Endothelial cell of umbilical vein (primary cell): ENCODE results near the gene HNRNPA2B1. TPM values are rescaled to one million over a fixed set of nuclear protein-coding genes. Genes with fewer than 3 reads are reported as not detected.
A peak's percentile ranks its signal among the peaks of the same experiment; 100 is the strongest.

Experiments used
- BruUV-seq: library from RNA; stranded (reverse); fragments of 400-500 nt; replicated peaks from 2 replicates; lab custom pipeline; 2021; lab: Mats Ljungman, UMichigan
- CTCF ChIA-PET: fragments of 300-600, 350-600 bp; sonication (Branson Sonifier 250); formaldehyde crosslinking; loops from one replicate; lab custom pipeline; 2021; ENCODE audit warnings: antibody characterized with exemption, inconsistent platforms; lab: Charles Lee
- POLR2A ChIA-PET: fragments of 300-600, 350-600 bp; sonication (Branson Sonifier 250); formaldehyde crosslinking; loops from one replicate; lab custom pipeline; 2021; ENCODE audit warnings: antibody characterized with exemption, inconsistent platforms; lab: Charles Lee
- DNase-seq: peaks from one replicate; pipeline ENCODE4 v3.0.0-alpha.2; 2011; ENCODE audit warnings: low read depth, low spot score
- FAIRE-seq: peaks from 2 replicates; lab custom pipeline; 2011; peaks lifted over from hg19 to GRCh38; lab: Jason Lieb, UNC
- H2AFZ ChIP-seq: 2 replicates; pipeline ENCODE4 v1.6.0; 2012; ENCODE audit warnings: low read depth, low read length, control low read depth, inconsistent platforms
- H3K27ac ChIP-seq: 2 replicates; pipeline ENCODE4 v1.5.1; 2011; ENCODE audit warnings: low read depth, mild to moderate bottlenecking, control low read depth, low read length, moderate library complexity; ENCODE audit not compliant: insufficient read depth
- H3K27me3 ChIP-seq, 2 experiments: 2 replicates each; pipeline versions ENCODE4 v1.6.0 to v1.6.1; 2011; ENCODE audit warnings: low read length in 2 of 2, mixed read lengths in 1 of 2; ENCODE audit not compliant: control insufficient read depth in 2 of 2, insufficient read depth in 2 of 2
- H3K36me3 ChIP-seq, 2 experiments: 2 replicates in 1 of 2; 3 replicates in 1 of 2; pipeline ENCODE4 v1.5.1; 2011; ENCODE audit warnings: low read length in 2 of 2, mild to moderate bottlenecking in 1 of 2, moderate library complexity in 1 of 2; ENCODE audit not compliant: control insufficient read depth in 2 of 2, insufficient read depth in 2 of 2; ENCODE audit errors: extremely low read depth in 1 of 2
- H3K4me1 ChIP-seq: 3 replicates; pipeline ENCODE4 v1.5.1; 2011; ENCODE audit warnings: mild to moderate bottlenecking, low read length; ENCODE audit not compliant: control insufficient read depth, insufficient read depth; ENCODE audit errors: extremely low read depth
- H3K4me2 ChIP-seq: 2 replicates; pipeline ENCODE4 v1.6.1; 2011; ENCODE audit warnings: low read length, control low read depth, mixed read lengths; ENCODE audit not compliant: insufficient read depth
- H3K4me3 ChIP-seq, 3 experiments: fragments of 200-600 bp in 1 of 3; sonication (generic), shearing (Covaris generic) in 1 of 3; replicated peaks in 1 of 3; 2 replicates each; pipeline ENCODE4 v1.5.1; 2011 to 2016; ENCODE audit warnings: control low read depth in 3 of 3, low read length in 3 of 3, mild to moderate bottlenecking in 2 of 3, inconsistent platforms in 1 of 3, low read depth in 1 of 3, moderate library complexity in 1 of 3; ENCODE audit not compliant: insufficient read depth in 1 of 3
- H3K79me2 ChIP-seq: 2 replicates; pipeline ENCODE4 v1.6.0; 2012; ENCODE audit warnings: low read length, inconsistent platforms; ENCODE audit not compliant: control insufficient read depth, insufficient read depth
- H3K9ac ChIP-seq: replicated peaks from 2 replicates; pipeline ENCODE3; 2011; ENCODE audit warnings: low read length, control low read depth; ENCODE audit not compliant: insufficient read depth; ENCODE audit errors: extremely low read depth
- H3K9me1 ChIP-seq: replicated peaks from 3 replicates; pipeline ENCODE4 v1.6.0; 2011; ENCODE audit warnings: mild to moderate bottlenecking, low read length; ENCODE audit not compliant: control insufficient read depth, insufficient read depth; ENCODE audit errors: extremely low read depth
- H3K9me3 ChIP-seq: replicated peaks from 2 replicates; pipeline ENCODE4 v1.5.1; 2012; ENCODE audit warnings: low read length, inconsistent platforms; ENCODE audit not compliant: control insufficient read depth, insufficient read depth
- H4K20me1 ChIP-seq: replicated peaks from 2 replicates; pipeline ENCODE3; 2011; ENCODE audit warnings: mild to moderate bottlenecking, low read length; ENCODE audit not compliant: control insufficient read depth, insufficient read depth; ENCODE audit errors: extremely low read depth
- CTCF ChIP-seq, 2 donors: IDR thresholded peaks; 1 replicate in 1 of 2; 2 replicates in 1 of 2; pipeline ENCODE4 v1.5.1; 2011; ENCODE audit warnings: low read length in 2 of 2, mild to moderate bottlenecking in 2 of 2, moderate library complexity in 2 of 2, control low read depth in 1 of 2, inconsistent platforms in 1 of 2, low read depth in 1 of 2; ENCODE audit not compliant: insufficient read depth in 1 of 2; ENCODE audit errors: extremely low read depth in 1 of 2
- EZH2 ChIP-seq: IDR thresholded peaks from 2 replicates; pipeline ENCODE4 v1.6.1; 2012; ENCODE audit warnings: borderline replicate concordance, low read depth, mild to moderate bottlenecking, moderate library complexity, low read length, inconsistent platforms; ENCODE audit not compliant: severe bottlenecking
- FOS ChIP-seq: IDR thresholded peaks from 2 replicates; pipeline ENCODE4 v1.6.1; 2011; ENCODE audit warnings: mild to moderate bottlenecking, low read length, moderate library complexity, borderline replicate concordance; ENCODE audit not compliant: insufficient read depth
- GATA2 ChIP-seq: IDR thresholded peaks from 2 replicates; pipeline ENCODE4 v1.7.0; 2011; ENCODE audit warnings: low read depth, mild to moderate bottlenecking, moderate library complexity, mixed read lengths, low read length; ENCODE audit not compliant: insufficient read length, insufficient read depth
- JUN ChIP-seq: IDR thresholded peaks from 2 replicates; pipeline ENCODE4 v1.6.1; 2011; ENCODE audit warnings: borderline replicate concordance, low read depth; ENCODE audit not compliant: insufficient read length, insufficient read depth
- MAX ChIP-seq: IDR thresholded peaks from 2 replicates; pipeline ENCODE4 v1.6.1; 2011; ENCODE audit not compliant: insufficient read depth, insufficient read length
- MYC ChIP-seq: IDR thresholded peaks from one replicate; pipeline ENCODE4 v1.6.1; 2011; ENCODE audit warnings: mild to moderate bottlenecking, low read depth, low read length
- POLR2A ChIP-seq: IDR thresholded peaks from 2 replicates; pipeline ENCODE4 v1.6.1; 2012; ENCODE audit warnings: low read depth, mild to moderate bottlenecking, control low read depth, low read length
- POLR2AphosphoS5 ChIP-seq: IDR thresholded peaks from 2 replicates; pipeline ENCODE4 v1.6.1; 2012; ENCODE audit warnings: low read depth, mild to moderate bottlenecking, control low read depth, low read length, moderate library complexity; ENCODE audit not compliant: insufficient read depth
- dilution Hi-C: fragments of 300-500 bp; cut with MboI; formaldehyde crosslinking; loops from one replicate; pipeline ENCODE4 v1.15.0; 2019; ENCODE audit warnings: low sequenced_read_pairs; ENCODE audit not compliant: extremely low pct_ligation_motif_present
- intact Hi-C: fragments of 100-400 bp; cut with micrococcal nuclease; formaldehyde crosslinking; loops from one replicate; pipeline ENCODE4 v1.10.0; 2022
- polyA plus RNA-seq, 4 experiments: library from polyadenylated mRNA; depleted of rRNA in 3 of 4; stranded (reverse) in 3 of 4; unstranded in 1 of 4; fragments of >200 nt; gene quantifications; 2 replicates each; pipeline versions ENCODE4 v1.2.1 to v1.2.3, GENCODE V29; 2011 to 2012; ENCODE audit warnings: missing spikeins in 1 of 4
- total RNA-seq: library from RNA; stranded (reverse); gene quantifications from 2 replicates; pipeline ENCODE4 v1.2.3, GENCODE V29; 2021

HNRNPA2B1 gene
- total and polyA plus RNA-seq, 2 donors (not counting 3 experiments of a cell fraction or from before 2014, with no cell fraction given) = 198 to 703 TPM

GRCh38 chr7:26192485-26193087 lies 8.0 kb downstream of the HNRNPA2B1 start:
- FAIRE-seq = no peak
- CTCF ChIA-PET = interaction anchor here (1.0 to 5.7 kb wide), 7 partner anchors 9 to 475 kb away, joined by 3 to 36 read pairs (median 5); partner anchors contain the start of gene NFE2L3

More at GRCh38 chr7:26192485-26193087, 8.0 kb downstream of the HNRNPA2B1 start:
- POLR2A ChIA-PET = interaction anchor here (0.7 to 2.1 kb wide), 3 partner anchors 10 to 932 kb away, joined by 3 to 8 read pairs (median 3); partner anchors contain the start of gene NFE2L3
- BruUV-seq = no TSS peak
- H3K4me1 ChIP-seq = peaks cover 48% of the 10 kb centered on the region
- H3K36me3 ChIP-seq = peaks cover 38 to 80% of the 10 kb centered on the region in 2 experiments
- no peaks in the 10 kb centered on the region for H3K9me1 ChIP-seq
- peak; percentile 75 for DNase-seq
- no peak overlapping the region for H3K9ac ChIP-seq
- peaks cover 85% of the 10 kb centered on the region for H3K79me2 ChIP-seq
- no peak overlapping the region for H3K4me3 ChIP-seq
- no peaks in the 10 kb centered on the region for H3K27me3 ChIP-seq
- peak overlapping the region; percentile 57 for H3K4me2 ChIP-seq
- intact Hi-C loops (no loop called here), dilution Hi-C loops (loop anchor here (25.0 kb wide), 1 partner anchor 970 kb away; the partner anchor contains the start of genes HOXA10, HOXA3, HOXA7 and HOXA9)
- H2AFZ ChIP-seq = no peak overlapping the region
- H3K9me3 ChIP-seq = no peaks in the 10 kb centered on the region
- TF ChIP-seq GATA2 (no peak), CTCF (IDR thresholded peaks at IDR 0.05; ENCODE audit: extremely low read depth in 1 of 2, insufficient read depth in 1 of 2, low read depth in 1 of 2, low read length in 2 of 2) (no peak), MAX (no peak), POLR2AphosphoS5 (peak; percentile 12), FOS (no peak), JUN (no peak), MYC (no peak), EZH2 (no peak), POLR2A (no peak)
- peaks cover 47% of the 10 kb centered on the region for H4K20me1 ChIP-seq
- no peak overlapping the region for H3K27ac ChIP-seq
